Keratinocyte (primary cell): ENCODE measurements around the gene GNS. TPM values are rescaled to one million over a fixed set of nuclear protein-coding genes. Genes with fewer than 3 reads are reported as not detected.
"Not testable (repeated sequence)": the region's sequence is repeated elsewhere in the genome, so short reads cannot be mapped to it uniquely, and the experiment has no call there.

Experiments
- DNase-seq: peaks from one replicate; pipeline ENCODE4 v3.0.0-alpha.2; 2011; ENCODE audit warnings: low read depth, missing footprints, low spot score
- FAIRE-seq: peaks from 2 replicates; lab custom pipeline; 2011; peaks lifted over from hg19 to GRCh38; lab: Jason Lieb, UNC
- H2AFZ ChIP-seq: 2 replicates; pipeline ENCODE4 v1.6.0; 2012; ENCODE audit warnings: low read length, control low read depth, inconsistent platforms; ENCODE audit not compliant: control insufficient read depth
- H3K27ac ChIP-seq: 2 replicates; pipeline ENCODE4 v1.5.1; 2011; ENCODE audit warnings: low read length; ENCODE audit not compliant: control insufficient read depth, insufficient read depth
- H3K27me3 ChIP-seq: 3 replicates; pipeline ENCODE4 v1.6.0; 2011; ENCODE audit warnings: low read length; ENCODE audit not compliant: control insufficient read depth, insufficient read depth; ENCODE audit errors: extremely low read depth
- H3K36me3 ChIP-seq, 2 experiments: 2 replicates in 1 of 2; 3 replicates in 1 of 2; pipeline ENCODE4 v1.5.1; 2011; ENCODE audit warnings: low read length in 2 of 2, mild to moderate bottlenecking in 1 of 2; ENCODE audit not compliant: control insufficient read depth in 2 of 2, insufficient read depth in 2 of 2; ENCODE audit errors: extremely low read depth in 1 of 2
- H3K4me1 ChIP-seq: 3 replicates; pipeline ENCODE4 v1.5.1; 2011; ENCODE audit warnings: low read length; ENCODE audit not compliant: control insufficient read depth, insufficient read depth; ENCODE audit errors: extremely low read depth
- H3K4me2 ChIP-seq: 3 replicates; pipeline ENCODE4 v1.6.0; 2011; ENCODE audit warnings: low read depth, low read length; ENCODE audit not compliant: control insufficient read depth, insufficient read depth; ENCODE audit errors: extremely low read depth
- H3K4me3 ChIP-seq, 3 experiments: fragments of 200-600 bp in 1 of 3; sonication (generic) in 1 of 3; 2 replicates in 2 of 3; 3 replicates in 1 of 3; pipeline ENCODE4 v1.5.1; 2011 to 2016; ENCODE audit warnings: low read length in 3 of 3, mild to moderate bottlenecking in 3 of 3, control low read depth in 2 of 3, inconsistent platforms in 1 of 3, low read depth in 1 of 3, mixed read lengths in 1 of 3, mixed run types in 1 of 3, moderate library complexity in 1 of 3; ENCODE audit not compliant: control insufficient read depth in 2 of 3, insufficient read depth in 2 of 3; ENCODE audit errors: extremely low read depth in 1 of 3
- H3K79me2 ChIP-seq: 2 replicates; pipeline ENCODE4 v1.6.0; 2012; ENCODE audit warnings: low read length; ENCODE audit not compliant: control insufficient read depth, insufficient read depth
- H3K9ac ChIP-seq: 3 replicates; pipeline ENCODE4 v1.6.0; 2011; ENCODE audit warnings: low read length; ENCODE audit not compliant: control insufficient read depth, insufficient read depth; ENCODE audit errors: extremely low read depth
- H3K9me1 ChIP-seq: 3 replicates; pipeline ENCODE4 v1.6.0; 2011; ENCODE audit warnings: low read length; ENCODE audit not compliant: control insufficient read depth, insufficient read depth; ENCODE audit errors: extremely low read depth
- H3K9me3 ChIP-seq: 2 replicates; pipeline ENCODE4 v1.5.1; 2012; ENCODE audit warnings: low read depth, low read length; ENCODE audit not compliant: control insufficient read depth
- H4K20me1 ChIP-seq: 3 replicates; pipeline ENCODE4 v1.6.0; 2011; ENCODE audit warnings: low read length; ENCODE audit not compliant: control insufficient read depth, insufficient read depth; ENCODE audit errors: extremely low read depth
- CTCF ChIP-seq, 3 experiments: IDR thresholded peaks in 1 of 3; conservative IDR thresholded peaks in 1 of 3; optimal IDR thresholded peaks in 1 of 3; 2 replicates in 2 of 3; 3 replicates in 1 of 3; pipeline versions ENCODE3 to v1.5.1; 2011; ENCODE audit warnings: low read length in 3 of 3, mild to moderate bottlenecking in 3 of 3, moderate library complexity in 2 of 3, control low read depth in 1 of 3, inconsistent platforms in 1 of 3; ENCODE audit not compliant: insufficient read depth in 2 of 3; ENCODE audit errors: extremely low read depth in 1 of 3
- EZH2 ChIP-seq: IDR thresholded peaks from one replicate; pipeline ENCODE4 v1.6.1; 2012; ENCODE audit warnings: inconsistent platforms, mild to moderate bottlenecking, low read length, moderate library complexity
- dilution Hi-C: fragments of 300-500 bp; cut with MboI; formaldehyde crosslinking; loops from one replicate; pipeline ENCODE4 v1.7.0; 2020; ENCODE audit warnings: low sequenced_read_pairs; ENCODE audit not compliant: extremely low pct_ligation_motif_present
- polyA plus RNA-seq, 5 experiments: library from polyadenylated mRNA; depleted of rRNA in 3 of 5; stranded (reverse) in 3 of 5; stranded (forward) in 1 of 5; unstranded in 1 of 5; fragments of >200 nt; gene quantifications; 1 replicate in 1 of 5; 2 replicates in 3 of 5; 3 replicates in 1 of 5; pipeline versions ENCODE4 v1.2.1 to v1.2.3, GENCODE V29; 2011 to 2012; ENCODE audit warnings: missing spikeins in 2 of 5, low read depth in 1 of 5, low replicate concordance in 1 of 5

Gene GNS
- polyA plus RNA-seq, 1 donor (not counting 4 experiments of a cell fraction or from before 2014, with no cell fraction given) = 57.8 TPM

- dilution Hi-C loops = loop anchor here (25.0 kb wide), 1 partner anchor 155 kb away; no protein-coding TSS in a partner anchor
- H3K27me3 ChIP-seq = no peaks in the 10 kb centered on the region
- no peak overlapping the region for H3K27ac ChIP-seq
- no peak overlapping the region for H2AFZ ChIP-seq
- H4K20me1 ChIP-seq = no peaks in the 10 kb centered on the region
- DNase-seq = no peak
- no peak for TF ChIP-seq EZH2
- no peak for TF ChIP-seq CTCF (optimal IDR thresholded peaks at IDR 0.05 in 1 of 3, IDR thresholded peaks at IDR 0.05 in 1 of 3, conservative IDR thresholded peaks at IDR 0.05 in 1 of 3; ENCODE audit: extremely low read depth in 1 of 3, insufficient read depth in 2 of 3, low read length in 3 of 3)
- peaks cover 12 to 13% of the 10 kb centered on the region in 2 experiments for H3K36me3 ChIP-seq
- H3K4me3 ChIP-seq = no peak overlapping the region
- no peaks in the 10 kb centered on the region for H3K4me1 ChIP-seq
- H3K9me3 ChIP-seq = no peaks in the 10 kb centered on the region
- H3K9me1 ChIP-seq = no peaks in the 10 kb centered on the region
- no peaks in the 10 kb centered on the region for H3K79me2 ChIP-seq
- no peak overlapping the region for H3K4me2 ChIP-seq
- FAIRE-seq = no peak
- H3K9ac ChIP-seq = no peak overlapping the region
These were observed 67.2 kb downstream of the GNS start for GRCh38 chr12:64691795-64692583.

- H3K27ac ChIP-seq = no peak overlapping the region
- H3K79me2 ChIP-seq = no peaks in the 10 kb centered on the region
- H3K4me1 ChIP-seq = no peaks in the 10 kb centered on the region
- TF ChIP-seq EZH2 = no peak
- TF ChIP-seq CTCF (optimal IDR thresholded peaks at IDR 0.05 in 1 of 3, IDR thresholded peaks at IDR 0.05 in 1 of 3, conservative IDR thresholded peaks at IDR 0.05 in 1 of 3; ENCODE audit: extremely low read depth in 1 of 3, insufficient read depth in 2 of 3, low read length in 3 of 3) = no peak
- H3K9me3 ChIP-seq = no peaks in the 10 kb centered on the region
- H3K27me3 ChIP-seq = no peaks in the 10 kb centered on the region
- FAIRE-seq (no peak), DNase-seq (no peak)
- H4K20me1 ChIP-seq = no peaks in the 10 kb centered on the region
- H3K4me3 ChIP-seq = no peak overlapping the region
- H3K4me2 ChIP-seq = no peak overlapping the region
- H3K36me3 ChIP-seq = peaks cover 12 to 13% of the 10 kb centered on the region in 2 experiments
- H3K9ac ChIP-seq = no peak overlapping the region
- dilution Hi-C loops = loop anchor here (25.0 kb wide), 1 partner anchor 154 kb away; no protein-coding TSS in a partner anchor
- H2AFZ ChIP-seq = no peak overlapping the region
- H3K9me1 ChIP-seq = no peaks in the 10 kb centered on the region
These were observed 67.9 kb downstream of the GNS start for GRCh38 chr12:64691227-64691794.

- not testable (repeated sequence) for H3K4me2 ChIP-seq
These were observed 69.0 kb downstream of the GNS start for GRCh38 chr12:64690236-64690635.

More at GRCh38 chr12:64690236-64690635, 69.0 kb downstream of the GNS start:
- H3K9me1 ChIP-seq, H3K27ac ChIP-seq, H2AFZ ChIP-seq, H3K79me2 ChIP-seq, H3K27me3 ChIP-seq, H4K20me1 ChIP-seq, DNase-seq, H3K4me3 ChIP-seq, FAIRE-seq, H3K4me1 ChIP-seq, H3K9ac ChIP-seq, H3K9me3 ChIP-seq: not testable (repeated sequence)
- H3K36me3 ChIP-seq = peaks cover 13 to 14% of the 10 kb centered on the region in 2 experiments
- dilution Hi-C loops = loop anchor here (25.0 kb wide), 1 partner anchor 153 kb away; no protein-coding TSS in a partner anchor
